IPS DF 4.7 (cell line): ENCODE results near the gene ITGA8.
"Not testable (repeated sequence)": the region's sequence is repeated elsewhere in the genome, so short reads cannot be mapped to it uniquely, and the experiment has no call there.

Experiments
- DNase-seq: peaks from one replicate; pipeline ENCODE4 v3.0.0-alpha.2; 2013; ENCODE audit warnings: low spot score; ENCODE audit errors: extremely low read depth

Gene ITGA8

DNA sequence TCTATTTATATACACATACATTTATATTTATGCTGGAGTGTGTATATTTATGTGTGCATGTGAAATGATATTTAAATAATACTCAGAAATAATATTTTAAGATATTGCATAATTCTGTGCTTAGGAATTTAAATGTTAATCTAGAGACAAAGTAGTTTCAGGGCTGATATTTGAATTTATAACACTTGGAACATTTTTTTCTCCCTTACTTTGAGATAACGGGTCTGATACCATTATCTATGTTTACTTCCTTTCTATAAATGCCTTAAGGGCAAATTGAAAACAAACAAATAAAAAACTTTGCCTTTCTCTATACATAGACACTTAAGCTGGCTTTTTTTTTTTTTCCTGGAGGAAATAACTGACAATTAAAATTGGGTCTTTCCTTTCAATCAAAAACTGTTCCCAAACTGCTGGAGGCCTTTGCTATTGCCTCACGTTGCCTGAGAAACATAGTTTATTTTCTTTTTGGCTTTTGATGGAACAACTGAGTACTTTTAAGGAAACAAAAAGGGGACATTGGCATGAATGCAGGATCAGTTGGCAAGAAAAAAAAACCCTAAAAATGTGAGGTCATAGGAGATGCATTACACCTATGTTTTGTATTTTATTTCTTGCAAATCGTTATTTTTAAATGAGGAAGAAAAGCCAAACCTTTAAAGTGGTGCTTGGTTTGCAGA, 98.7 kb downstream of the ITGA8 start:
- DNase-seq, result no peak

- DNase-seq, result no peak
Observed at GRCh38 chr10:15620337-15620736, 99.4 kb downstream of the ITGA8 start.

DNA sequence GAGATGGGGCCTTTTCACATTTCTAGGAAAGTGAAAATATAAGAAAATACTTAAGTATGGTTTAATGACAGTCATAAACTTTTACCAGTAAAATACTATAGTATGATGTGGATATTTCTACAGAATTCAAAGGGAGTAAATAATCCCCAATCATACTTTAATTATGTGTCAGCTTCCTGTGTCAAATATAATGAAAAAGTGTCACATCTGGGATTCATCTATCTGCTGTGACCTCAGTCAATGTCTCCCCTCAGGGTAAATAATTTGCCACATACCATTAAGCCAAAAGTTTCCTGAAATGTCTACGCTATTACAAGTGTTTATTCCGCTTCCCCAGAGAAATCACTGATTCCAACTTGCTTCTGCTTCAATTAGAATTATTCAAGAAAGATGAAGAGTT, 110.5 kb downstream of the ITGA8 start:
- no peak for DNase-seq

DNA sequence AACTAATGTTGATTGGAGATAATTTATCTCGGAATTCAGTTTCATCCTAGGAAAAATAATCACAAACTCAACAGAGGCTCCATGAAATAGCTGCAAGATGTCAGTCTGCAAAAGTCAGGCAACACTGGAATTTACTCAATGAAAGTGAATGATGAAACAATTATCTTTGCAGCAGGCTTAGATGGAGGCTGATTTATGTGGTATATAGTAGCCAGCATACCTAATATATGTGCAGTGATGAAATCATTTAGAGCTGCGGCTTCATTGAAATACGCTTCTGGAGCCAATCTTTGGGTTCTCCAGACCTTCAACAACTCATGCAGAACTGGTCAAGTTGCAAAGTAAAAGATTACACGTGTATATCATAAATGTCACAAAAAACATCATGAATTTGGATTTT, 113.3 kb downstream of the ITGA8 start:
- DNase-seq, result no peak

DNA sequence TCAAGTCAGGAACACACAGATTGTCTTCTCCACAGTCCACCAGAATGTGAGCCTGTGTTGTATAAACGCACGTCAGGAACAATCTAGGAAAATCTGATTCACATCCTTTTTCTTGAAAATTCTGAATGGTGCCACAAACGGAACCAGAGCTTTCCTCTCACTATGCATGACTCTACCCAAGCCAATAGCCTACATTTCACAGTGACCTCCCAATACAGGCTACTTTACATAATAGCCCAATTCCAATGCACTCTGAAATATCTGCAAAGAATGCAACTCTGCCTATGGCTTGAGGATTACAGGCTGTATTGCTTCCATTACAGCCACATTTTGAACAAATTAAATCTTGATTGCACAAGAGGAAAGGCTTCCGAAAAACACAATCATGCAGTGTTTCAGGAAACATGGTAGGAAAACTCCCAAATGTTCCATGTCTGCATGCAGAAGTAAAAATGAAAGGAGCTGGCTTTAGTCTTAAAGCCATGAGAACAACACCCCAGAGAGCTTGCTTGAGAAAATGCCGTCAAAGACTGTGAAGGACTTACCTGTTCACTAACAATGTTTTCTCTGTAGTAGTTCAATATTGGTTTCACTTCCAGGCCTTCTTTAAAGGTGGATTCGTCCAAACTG, 113.9 kb downstream of the ITGA8 start:
- DNase-seq, result no peak

- no peak for DNase-seq
Observed at GRCh38 chr10:15603446-15604011, 116.2 kb downstream of the ITGA8 start.

DNA sequence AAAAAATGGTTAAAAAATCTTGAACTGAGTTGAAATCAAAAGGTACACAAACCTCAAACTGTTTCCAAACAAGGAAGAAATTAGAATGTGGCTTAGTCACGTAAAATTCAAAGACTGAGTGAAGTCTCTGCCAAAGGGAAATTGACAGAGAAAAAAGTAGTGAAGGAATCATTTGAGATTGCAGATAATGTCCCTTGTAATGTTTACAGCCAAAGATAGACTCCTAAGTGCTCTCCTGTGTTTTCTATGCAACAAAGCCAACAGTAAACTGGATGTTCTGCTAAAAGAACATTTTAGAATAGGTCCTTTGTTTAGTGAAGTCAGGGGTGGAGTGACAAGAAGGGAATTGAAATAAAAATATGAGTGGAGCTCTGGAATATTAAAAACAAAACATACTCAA, 117.9 kb downstream of the ITGA8 start:
- no peak for DNase-seq

- no peak for DNase-seq
Observed at GRCh38 chr10:15595260-15595659, 124.5 kb downstream of the ITGA8 start.

GRCh38 chr10:15591937-15592336, 127.8 kb downstream of the ITGA8 start:
- no peak for DNase-seq

GRCh38 chr10:15591431-15591830, 128.3 kb downstream of the ITGA8 start:
- DNase-seq, result no peak

DNA sequence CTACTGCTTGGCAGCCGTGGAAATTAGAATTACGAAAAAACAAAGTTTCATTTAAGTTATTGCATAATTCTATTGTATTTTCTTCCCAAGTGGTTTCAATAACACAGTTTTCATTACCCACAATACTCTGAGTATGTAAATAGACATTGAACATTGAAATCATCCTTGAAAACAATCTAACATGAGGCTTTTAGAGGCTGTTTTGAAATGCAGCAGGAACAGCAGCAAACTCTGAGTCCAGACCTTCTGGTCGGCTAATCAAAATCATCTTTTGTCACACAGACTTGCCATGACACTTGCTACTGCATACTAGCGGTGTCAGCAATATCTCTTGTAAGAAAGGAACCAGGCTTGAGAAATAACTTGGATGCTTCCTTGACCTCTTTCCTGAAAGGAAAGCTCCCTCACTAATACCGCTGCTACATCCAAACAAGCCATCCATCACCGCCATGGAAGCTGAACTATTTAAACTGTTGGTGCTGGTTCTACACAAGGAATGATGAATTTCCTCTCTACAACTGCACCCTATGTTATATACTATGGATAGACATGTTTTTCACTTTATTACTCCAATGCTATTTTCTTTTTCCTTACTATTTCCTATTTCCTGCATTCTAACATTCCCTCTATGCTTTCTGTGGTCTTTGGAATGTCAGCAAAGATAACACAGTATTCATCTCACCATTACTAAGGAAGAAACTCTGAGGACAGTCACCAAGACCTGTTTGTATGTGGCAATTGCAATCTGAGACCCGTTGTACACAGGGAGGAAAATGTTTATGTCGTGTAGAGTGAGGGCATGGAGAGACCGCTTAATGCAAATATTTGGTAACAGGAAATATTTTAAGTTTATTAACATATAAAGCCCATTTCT, 130.8 kb downstream of the ITGA8 start:
- DNase-seq, result no peak

DNA sequence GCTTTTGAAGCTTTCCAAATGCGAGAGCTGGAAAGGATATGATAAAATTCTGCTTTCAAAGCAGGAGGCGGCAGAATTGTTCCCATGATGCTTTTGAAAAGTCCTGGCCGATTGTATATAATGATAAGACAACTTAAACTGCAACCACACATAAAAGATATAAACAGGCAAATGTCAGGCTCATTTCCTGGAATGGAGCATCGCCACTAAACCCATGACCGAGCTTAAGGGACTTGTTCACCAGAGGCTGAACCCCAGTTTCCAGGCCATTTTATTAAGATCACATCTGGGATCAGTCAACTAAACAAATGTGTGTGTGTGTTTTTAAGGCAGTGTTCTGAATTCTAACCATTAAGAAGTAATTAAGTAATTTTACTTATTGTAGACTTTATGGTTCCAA, 131.6 kb downstream of the ITGA8 start:
- no peak for DNase-seq

DNA sequence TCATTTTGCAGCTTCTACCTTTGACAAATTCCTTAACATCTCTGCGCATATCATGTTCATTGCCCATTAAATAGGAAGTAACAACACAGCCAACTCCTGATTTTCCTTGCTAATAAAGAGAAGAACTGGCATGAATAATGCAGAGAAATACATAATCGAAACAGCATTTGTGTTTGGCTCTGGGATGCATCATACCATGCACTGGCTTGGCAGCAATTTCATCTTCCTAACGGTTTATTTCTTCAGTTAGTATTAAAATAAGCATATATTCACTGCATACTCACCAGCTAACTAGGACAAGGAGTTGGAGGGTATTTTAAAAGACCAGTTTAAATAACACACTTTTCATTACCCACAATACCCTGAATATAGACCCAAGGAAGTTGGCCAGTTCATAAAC, 132.5 kb downstream of the ITGA8 start:
- no peak for DNase-seq

DNA sequence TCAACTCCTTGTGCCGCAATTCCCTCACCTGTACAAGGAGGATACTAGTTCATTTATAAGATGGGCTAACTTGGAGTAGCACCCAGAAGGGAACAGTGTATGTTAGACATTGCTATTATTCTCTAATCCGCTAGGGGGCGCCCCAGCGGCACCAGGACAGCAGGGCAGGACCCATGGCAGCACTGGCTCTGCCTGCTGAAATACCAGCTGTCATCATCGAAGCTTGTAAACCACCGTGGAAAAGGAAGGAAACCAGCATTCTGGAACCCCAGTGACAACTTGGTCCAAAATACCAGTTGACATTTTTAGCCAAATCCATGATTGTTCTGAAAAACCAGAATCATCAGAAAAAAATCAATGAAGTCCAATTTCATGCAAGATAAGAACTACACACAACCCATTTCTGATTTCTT, 134.4 kb downstream of the ITGA8 start:
- DNase-seq, result peak; percentile 9

DNA sequence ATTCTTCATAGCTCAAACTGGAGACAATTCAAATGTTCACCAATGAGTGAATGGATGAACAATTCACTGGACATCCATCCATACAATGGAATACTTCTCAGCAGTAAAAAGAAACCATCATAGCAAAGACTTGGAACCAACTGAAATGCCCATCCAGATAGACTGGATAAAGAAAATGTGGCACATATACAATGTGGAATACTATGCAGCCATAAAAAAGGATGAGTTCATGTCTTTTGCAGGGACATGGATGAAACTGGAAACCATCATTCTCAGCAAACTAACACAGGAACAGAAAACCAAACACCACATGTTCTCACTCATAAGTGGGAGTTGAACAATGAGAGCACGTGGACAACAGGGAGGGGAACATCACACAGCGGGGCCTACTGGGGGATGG, 136.8 kb downstream of the ITGA8 start:
- DNase-seq, result not testable (repeated sequence)

- no peak for DNase-seq
Observed at GRCh38 chr10:15579605-15580004, 140.1 kb downstream of the ITGA8 start.

DNA sequence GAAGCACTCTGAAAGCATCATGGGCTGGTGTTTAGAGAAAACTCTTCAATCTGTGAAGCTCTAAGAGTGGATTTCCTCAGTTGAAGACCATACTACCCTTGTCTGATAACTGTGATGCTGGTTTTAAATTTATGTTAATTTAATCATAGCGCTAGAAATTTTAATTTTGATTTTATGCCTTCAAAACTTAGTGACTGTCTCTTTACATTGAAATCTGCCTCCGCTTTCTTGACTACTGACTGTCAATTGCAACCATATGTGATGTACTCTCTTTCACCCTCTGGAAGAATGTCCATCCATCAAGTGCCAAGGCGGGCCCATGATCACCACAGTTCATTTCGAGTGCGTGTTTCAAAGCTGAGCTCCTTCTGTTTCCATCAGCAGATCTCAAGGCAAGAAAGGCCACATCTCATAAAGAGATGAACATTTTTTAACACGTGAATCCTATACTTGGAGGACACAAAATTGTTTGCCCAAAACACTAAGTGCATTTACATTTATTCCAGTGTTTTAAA, 147.1 kb downstream of the ITGA8 start:
- no peak for DNase-seq

DNA sequence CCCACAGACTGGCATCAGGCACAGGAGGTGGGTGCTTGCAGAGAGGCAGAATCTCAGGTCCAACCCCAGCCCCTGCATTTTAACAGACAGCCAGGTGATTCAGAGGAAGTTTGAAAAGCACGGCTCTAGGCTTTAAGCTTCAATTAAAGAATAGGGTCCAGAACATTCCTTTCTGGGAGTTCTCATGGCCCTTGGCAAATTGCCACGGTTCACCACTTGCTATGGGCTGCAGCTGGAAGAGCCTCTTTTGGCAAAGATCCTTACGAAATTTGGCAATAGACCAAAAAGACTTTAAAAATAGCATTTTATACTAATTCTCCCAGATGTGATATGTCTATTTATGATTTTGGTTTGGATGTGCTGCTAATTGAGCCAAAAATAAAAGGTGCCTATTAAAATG, 148.1 kb downstream of the ITGA8 start:
- DNase-seq, result no peak

- no peak for DNase-seq
Observed at GRCh38 chr10:15570738-15571339, 148.9 kb downstream of the ITGA8 start.

GRCh38 chr10:15567952-15568351, 151.8 kb downstream of the ITGA8 start:
- no peak for DNase-seq

GRCh38 chr10:15563246-15563645, 156.5 kb downstream of the ITGA8 start:
- DNase-seq, result no peak
